Stimulated activated CD4-positive, alpha-beta T cell treated with anti-CD3 and anti-CD28 coated beads, Interleukin-2, amount 100 ng/mL, for 4 hours (primary cell): ENCODE data around the gene KAT5.
"Not testable (repeated sequence)": the region's sequence is repeated elsewhere in the genome, so short reads cannot be mapped to it uniquely, and the experiment has no call there.

Source experiments
- DNase-seq: peaks from one replicate; pipeline ENCODE4 v3.0.0-alpha.2; 2020; ENCODE audit warnings: low read depth

Gene KAT5

DNA sequence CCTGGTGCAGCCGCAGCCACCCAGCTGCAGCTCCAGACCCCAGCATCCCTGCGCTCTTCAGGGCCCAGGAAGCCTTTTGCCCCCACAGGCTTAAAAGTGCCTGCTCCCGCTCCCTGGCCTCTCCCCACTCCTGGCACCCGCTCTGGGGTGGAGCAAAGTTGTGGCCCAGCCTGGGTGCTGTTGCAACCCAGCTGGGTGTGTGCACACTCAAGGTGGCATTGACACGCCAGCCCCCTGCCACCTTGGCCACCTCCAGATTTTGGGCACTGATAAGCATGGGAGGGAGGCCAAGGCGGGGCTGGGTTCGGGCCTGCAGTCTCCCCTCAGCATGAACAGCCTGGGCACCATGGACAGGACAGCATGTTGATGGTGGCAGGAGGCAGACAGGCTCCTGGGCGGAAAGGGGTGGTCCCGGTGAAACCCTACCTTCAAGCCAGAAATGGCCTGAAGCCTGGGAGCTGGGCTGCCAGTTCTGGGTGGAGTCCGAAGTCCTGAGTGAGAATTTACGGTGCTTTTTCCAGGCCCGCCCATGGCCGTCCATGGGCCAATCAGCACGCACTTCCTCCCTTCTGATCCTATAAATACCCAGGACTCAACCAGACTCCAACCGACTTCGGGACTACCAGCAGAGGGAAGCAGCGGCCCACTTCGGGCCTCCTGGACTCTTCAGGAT, 32.1 kb downstream of the KAT5 start:
- no peak for DNase-seq

DNA sequence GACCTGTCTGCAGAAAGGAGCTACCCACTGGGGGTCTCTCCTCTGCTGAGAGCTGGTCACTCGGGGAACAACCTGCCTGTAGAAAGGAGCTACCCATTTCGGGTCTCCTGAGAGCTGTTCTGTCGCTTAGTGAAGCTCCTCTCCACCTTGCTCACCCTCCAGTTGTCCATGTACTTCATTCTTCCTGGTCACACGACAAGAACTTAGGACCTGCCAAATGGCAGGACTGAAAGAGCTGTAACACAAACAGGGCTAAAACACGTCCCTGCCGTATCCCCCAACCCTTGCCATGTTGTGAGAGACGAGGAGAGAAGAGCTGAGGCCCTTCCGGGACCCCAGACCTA, 32.6 kb downstream of the KAT5 start:
- no peak for DNase-seq

- no peak for DNase-seq
Measured at GRCh38 chr11:65745049-65745448, 33.0 kb downstream of the KAT5 start.

DNA sequence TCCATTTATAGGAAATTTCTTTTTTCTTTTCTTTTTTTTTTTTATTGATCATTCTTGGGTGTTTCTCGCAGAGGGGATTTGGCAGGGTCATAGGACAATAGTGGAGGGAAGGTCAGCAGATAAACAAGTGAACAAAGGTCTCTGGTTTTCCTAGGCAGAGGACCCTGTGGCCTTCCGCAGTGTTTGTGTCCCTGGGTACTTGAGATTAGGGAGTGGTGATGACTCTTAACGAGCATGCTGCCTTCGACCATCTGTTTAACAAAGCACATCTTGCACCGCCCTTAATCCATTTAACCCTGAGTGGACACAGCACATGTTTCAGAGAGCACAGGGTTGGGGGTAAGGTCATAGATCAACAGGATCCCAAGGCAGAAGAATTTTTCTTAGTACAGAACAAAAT, 50.1 kb downstream of the KAT5 start:
- not testable (repeated sequence) for DNase-seq

- DNase-seq, result not testable (repeated sequence)
Measured at GRCh38 chr11:65762816-65763215, 50.8 kb downstream of the KAT5 start.

DNA sequence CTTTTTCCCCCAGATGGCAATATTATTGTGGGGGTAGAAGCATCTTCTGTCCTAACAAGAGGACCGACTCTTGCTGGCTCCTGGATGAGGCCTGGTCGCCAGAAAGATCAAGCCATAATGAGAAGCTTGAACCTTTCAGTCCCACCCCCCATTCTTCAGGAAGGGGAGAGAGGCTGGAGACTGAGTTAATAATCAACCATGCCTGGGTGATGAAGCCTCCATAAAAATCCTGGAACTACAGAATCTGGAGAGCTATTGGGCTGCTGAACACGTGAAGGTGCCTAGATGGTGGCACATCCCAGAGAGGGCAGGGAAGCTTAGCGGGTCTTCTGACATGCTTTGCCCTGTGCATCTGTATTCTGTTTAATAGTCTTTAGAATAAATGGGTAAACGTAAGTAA, 52.4 kb downstream of the KAT5 start:
- no peak for DNase-seq

- DNase-seq, result no peak
Measured at GRCh38 chr11:65766535-65766934, 54.5 kb downstream of the KAT5 start.

GRCh38 chr11:65767406-65767805, 55.4 kb downstream of the KAT5 start:
- no peak for DNase-seq

- not testable (repeated sequence) for DNase-seq
Measured at GRCh38 chr11:65767806-65768205, 55.8 kb downstream of the KAT5 start.
